ENCODE data around the gene LIN9.
"Not testable (repeated sequence)": the region's sequence is repeated elsewhere in the genome, so short reads cannot be mapped to it uniquely, and the experiment has no call there.

LIN9 gene, protein sequence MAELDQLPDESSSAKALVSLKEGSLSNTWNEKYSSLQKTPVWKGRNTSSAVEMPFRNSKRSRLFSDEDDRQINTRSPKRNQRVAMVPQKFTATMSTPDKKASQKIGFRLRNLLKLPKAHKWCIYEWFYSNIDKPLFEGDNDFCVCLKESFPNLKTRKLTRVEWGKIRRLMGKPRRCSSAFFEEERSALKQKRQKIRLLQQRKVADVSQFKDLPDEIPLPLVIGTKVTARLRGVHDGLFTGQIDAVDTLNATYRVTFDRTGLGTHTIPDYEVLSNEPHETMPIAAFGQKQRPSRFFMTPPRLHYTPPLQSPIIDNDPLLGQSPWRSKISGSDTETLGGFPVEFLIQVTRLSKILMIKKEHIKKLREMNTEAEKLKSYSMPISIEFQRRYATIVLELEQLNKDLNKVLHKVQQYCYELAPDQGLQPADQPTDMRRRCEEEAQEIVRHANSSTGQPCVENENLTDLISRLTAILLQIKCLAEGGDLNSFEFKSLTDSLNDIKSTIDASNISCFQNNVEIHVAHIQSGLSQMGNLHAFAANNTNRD

DNA sequence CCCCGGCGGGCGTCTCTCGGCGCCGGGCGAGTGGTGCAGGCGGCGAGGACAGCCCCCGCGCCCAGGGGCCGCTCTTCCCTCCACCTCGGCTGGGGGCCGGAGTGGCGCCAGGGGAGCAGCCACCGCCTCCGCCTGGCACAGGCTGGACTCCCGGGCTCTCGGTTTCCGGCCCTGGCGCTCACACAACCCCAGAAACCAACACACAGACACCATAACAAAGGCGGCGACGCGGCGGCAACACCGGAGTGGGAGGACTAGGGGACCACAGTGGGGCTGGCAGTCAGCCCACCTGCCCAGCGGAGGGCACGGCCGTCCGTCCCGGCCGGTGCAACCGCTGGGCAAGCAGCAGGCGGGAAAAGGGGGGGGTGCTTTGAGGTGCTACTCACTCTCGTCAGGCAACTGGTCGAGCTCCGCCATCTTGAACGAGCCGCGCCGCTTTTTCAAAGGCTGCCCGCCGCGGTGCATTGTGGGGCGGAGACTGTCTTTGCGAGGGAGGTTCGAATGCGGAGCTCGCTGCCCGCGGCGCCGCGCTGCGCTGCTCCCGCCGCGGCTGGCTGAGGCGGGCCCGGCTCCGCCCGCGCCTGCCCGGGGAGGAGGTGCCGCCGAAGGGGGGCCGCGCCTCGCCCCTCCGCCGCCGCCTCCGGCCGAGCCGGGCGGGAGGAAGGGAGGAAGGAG, at the start of gene LIN9:
TSS of gene LIN9 (minus strand) at position 442 of the 675 bp plus-strand sequence. CDS start at position 417, 25 bp downstream.
- peak; percentile 21 to 88 (median 73) for DNase-seq

DNA sequence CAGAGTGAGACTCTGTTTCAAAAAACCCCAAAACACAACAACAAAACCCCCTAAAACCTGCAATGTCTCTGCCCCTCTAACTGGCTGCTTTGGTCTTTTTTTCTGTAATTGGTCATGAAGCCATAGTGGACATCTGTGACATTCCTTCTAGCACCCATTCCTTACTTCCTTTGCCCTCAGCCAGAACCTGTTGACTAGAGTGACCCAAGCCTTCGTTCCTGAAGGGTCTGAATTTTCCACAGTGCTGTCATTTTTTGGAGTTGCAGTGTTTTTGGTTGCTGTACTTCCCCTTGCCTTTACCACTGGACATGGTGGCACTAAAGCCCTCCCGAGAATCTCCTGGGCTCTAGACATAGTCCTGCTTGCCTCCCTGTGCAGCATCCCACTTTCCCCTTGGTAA, 48.5 kb upstream of the LIN9 start:
- DNase-seq = no peak

DNA sequence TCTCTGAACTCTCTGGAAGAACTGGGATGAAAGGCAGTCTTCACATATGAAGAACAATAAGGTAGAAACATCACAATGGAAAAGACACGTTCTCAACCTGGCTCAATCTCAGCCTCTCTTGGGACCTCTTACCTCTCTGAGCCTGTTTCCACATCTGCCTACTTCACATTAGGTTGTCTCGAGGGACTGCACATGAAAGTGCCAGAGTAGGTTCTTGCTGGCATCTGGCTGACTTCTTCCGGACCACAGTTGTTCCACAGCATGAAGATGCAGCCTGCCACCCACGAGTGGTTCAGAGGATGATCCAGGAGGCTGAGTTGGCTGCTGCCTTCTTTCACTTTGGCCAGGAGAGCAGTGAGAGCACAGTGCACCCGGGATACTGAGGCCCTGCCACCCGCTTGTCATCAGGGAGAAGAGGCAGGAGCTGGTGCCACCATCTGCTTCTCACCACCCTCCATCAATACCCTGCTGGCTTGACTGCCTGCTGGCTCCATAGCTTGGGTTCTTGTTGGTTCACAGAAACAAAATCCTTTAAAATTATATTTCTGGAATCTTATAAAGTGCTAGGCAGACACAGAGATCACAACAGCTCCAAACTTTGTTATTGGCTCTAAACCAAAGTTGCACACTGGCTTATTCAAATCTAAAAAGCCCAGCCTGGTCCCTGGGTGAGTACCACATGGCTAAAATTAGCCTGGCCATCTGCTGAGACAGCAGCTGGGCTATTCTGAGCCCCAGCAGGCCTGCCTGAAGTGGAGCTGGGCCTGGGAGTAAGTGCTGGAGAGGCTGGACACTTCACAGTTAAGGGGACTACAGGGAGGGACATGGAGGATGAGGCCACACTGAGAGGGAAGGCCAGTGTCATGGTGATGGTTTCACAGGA, 46.9 kb upstream of the LIN9 start:
- peak in 7 of 51 donors; percentile 7 to 19 (median 11) for DNase-seq

DNA sequence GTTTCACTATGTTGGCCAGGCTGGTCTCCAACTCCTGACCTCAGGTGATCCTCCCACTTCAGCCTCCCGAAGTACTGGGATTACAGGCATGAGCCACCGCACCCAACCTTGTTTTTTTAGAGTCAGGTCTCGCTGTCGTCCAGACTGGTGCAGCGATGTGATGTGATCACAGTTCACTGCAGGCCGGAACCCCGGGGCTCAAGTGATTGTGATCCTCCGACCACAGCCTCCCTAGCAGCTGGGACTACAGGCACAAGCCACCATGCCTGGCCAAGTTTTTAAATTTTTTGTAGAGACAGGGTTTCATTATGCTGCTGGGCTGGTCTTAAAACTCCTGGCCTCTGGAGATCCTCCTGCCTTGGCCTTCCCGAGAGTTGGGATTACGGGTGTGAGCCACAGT, 46.1 kb upstream of the LIN9 start:
- no peak for DNase-seq

DNA sequence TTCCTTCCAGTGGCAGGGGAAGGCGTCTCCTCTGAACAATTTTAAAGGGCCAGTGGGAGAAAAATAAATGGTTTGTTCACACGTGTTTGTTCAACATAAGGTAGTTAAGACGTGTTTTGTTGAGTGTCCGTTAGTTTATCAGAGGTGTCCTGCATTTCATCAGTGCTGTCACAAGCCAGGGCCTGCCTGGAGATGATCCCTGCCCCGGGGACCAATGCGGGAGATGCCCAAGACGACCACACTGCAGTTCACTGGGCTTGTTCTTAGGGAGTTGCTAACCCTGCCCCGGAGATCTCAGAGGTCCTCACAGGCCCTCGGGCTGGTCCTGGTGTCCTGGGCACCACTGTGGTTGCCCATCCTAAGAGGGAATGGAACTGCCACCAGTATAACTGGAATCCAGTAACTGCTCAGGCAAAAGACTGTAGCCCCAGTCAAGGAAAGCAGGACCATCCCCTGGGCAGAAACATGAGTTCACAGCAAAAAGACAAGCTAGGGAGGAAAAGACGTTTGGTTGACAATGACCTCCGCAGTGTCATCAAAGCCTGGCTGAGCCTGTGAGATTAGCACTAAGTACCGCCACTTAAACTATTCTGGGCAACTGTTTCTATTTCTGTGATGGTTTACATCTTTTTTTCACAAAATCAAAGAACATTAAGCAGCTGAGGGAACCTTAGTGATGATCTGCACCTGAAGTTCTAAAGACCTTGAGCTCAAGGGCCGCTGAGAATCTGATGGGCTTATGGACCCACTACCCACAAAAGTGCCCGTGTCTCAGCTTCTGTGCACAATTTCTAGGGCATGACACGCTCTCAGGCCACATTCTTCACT, 44.9 kb upstream of the LIN9 start:
- no peak for DNase-seq

DNA sequence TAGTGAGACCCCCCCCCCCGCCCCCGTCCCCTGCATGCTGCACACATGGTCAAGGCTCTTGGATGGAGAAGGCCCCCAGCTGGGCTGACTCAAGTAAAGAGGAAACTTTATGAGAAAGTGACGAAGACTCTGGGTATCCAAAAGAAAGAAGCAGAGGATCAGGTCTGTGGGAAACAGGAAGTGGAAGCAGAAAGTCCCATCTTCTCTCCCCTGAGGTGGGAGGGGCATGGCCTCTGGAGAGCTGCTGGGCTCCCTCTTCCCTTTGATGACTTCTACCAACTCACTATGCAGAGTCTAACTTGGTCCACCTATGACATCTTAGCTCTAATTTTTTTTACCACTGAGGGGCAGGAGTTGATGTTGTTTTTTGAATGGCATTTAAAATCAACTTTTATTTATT, 42.7 kb upstream of the LIN9 start:
- no peak for DNase-seq

DNA sequence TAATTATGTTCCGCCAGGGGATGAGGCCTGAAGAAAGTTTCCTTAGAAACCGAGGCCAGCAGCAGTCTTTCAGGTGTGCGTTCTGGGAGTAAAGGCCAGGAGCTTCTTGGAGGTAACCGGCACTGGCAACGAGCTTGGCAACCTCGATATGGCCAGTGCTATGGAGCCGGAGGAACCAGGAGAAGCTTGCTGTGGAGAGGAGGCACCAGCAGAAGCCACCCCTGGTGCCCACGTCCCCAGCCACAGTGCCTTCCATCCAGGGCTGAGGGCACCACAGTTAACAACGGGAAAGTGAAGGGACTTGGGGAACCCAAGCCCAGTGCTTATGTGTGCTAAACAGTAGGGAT, 41.5 kb upstream of the LIN9 start:
- DNase-seq = no peak

DNA sequence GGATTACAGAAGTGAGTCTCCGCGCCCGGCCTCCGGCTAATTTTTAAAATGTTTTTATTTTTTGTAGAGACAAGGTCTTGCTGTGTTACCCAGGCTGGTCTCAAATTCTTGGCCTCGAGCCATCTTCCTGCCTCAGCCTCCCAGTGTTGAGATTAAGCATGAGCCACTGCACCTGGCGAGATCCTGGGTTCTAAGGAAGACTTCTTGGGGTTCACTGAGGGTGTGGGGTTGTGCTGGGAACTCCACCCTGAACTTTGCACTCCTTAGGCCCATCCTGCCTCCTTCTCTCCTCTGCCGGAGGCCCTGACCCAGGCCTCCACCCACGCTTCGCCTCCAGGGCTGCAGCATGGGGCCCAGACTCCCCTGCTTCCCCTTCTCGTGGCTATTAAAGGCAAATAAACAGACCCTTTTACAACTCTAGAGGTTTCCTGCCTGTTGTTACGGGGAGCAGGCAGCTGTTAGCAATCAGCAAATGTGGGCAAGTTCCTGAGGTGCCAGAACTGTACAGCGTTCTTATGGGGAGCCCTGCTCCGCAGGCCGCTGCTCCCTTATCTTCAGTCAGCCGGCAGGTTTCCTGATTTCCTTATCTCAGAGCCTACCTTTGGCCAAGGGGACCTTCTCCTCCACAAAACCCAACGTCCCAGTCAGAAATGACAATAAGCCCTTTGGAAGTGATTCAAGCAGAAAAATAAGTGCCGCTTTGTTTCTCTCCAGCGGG, 41.0 kb upstream of the LIN9 start:
- no peak for DNase-seq

DNA sequence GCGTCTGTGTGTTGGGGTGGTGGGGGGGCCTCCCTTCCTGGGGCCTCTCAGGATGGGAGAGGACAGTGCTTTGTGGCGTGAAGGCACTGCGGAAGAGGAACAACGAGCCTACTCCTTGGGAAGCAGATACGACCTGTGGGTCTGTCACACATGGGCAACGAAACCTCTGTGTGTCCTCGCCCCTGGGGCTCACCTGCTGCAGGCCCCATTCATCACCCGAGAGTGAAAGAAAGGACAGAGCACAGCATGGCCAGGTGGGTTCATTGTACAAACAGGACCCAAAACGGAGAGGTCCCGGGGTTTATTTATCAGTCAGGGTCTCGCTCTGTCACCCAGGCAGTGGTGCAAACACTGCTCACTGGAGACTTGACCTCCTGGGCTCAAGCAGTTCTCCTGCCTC, 40.1 kb upstream of the LIN9 start:
- no peak for DNase-seq

DNA sequence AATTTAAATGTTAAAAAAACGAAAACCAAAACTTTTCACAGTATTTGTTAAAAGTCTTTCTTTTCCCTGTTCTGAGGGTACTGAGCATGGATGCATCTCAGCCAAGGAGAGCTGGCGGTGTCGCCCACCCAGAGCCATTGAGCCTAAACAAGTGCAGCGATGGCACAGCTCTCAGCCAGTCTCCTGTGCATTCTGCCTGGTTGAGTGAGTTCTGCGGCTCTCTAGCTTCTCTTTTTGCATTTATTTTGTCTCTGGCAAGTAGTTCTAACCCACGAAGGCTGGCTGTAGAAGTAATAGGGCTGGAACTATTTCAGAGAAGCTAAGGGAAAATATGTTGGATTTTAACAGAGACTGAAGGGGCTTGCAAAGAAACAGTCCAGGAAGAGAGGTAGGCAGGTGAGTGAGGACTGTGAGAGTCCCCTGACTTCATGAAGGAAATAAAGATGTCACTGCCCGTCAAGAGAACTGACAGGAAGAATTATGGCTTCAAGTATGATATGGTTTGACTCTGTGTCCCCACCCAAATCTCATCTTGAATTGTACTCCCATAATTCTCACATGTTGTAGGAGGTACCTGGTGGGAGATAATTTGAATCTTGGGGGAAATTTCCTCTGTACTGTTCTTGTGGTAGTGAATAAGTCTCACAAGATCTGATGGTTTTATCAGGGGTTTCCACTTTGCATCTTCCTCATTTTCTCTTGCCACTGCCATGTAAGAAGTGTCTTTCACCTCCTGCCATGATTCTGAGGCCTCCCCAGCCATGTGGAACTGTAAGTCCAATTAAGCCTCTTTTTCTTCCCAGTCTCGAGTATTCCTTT, 35.7 kb upstream of the LIN9 start:
- DNase-seq = no peak

DNA sequence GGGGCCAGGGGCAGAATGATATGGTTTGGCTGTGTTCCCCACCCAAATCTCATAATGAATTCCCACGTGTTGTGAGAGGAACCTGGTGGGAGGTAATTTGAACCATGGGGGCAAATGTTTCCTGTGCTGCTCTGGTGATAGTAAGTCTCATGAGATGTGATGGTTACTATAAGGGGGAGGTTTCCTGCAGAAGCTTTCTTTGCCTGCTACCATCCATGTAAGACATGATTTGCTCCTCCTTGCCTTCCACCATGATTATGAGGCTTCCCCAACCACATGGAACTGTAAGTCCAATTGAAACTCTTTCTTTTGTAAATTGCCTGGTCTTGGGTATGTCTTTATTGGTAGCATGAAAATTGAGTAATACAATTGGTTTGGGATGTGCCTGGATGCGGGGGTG, 33.7 kb upstream of the LIN9 start:
- no peak for DNase-seq

DNA sequence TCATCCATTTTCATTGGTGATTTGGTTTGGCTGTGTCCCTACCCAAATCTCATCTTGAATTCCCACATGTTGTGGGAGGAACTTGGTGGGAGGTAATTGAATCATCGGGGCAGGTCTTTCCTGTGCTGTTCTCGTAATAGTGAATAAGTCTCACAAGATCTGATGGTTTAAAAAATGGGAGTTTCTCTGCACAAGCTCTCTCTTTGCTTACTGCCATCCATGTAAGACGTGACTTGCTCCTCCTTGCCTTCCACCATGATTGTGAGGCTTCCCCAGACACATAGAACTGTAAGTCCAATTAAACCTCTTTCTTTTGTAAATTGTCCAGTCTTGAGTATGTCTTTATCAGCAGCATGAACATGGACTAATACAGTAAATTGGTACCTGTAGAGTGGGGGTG, 31.1 kb upstream of the LIN9 start:
- DNase-seq = not testable (repeated sequence)

DNA sequence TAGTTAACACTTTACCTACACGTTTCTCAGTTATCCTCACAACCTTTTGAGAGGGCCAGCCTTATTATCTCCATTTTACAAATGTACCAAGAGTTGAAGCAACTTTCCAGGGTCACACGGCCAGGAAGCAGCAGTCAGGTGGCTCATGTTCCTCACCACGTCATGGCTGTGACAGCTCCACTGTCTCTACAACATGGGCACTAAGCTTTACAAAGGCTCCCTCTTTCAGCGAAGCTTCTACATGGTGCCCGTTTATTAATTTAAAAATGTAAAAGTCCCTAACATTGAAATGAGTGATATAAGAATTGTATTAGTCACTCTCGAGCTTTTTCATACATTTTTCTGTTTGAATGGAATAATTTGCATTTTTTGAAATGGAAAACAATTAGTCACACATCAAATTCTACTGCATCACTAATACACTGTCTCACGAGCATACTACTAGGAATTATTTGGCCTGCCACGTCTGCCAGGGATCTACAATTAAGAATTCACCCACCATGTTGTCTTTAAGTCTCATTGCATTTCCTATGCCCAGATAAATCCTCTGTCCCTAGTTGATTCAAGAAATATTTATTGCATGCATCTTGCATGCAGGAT, 28.4 kb upstream of the LIN9 start:
- DNase-seq = no peak

DNA sequence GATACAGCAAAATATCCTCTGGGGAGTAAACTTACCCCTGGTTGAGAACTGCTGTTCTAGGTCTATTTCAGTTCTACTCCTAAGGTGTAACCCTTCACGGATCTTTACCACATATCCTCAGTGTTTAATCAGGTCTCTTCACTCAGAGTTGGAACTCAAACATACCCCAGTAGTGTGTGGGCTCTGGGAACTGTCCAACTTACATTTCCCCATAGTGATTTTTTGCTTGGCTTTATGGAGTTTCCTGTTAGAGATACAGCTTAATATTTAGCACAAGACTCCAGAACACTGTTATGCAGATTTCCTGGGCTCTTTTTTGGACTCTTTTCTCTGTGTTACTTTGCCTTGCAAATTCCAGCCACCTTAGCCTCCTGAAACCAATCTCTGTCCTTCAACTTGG, 26.7 kb upstream of the LIN9 start:
- DNase-seq = no peak

DNA sequence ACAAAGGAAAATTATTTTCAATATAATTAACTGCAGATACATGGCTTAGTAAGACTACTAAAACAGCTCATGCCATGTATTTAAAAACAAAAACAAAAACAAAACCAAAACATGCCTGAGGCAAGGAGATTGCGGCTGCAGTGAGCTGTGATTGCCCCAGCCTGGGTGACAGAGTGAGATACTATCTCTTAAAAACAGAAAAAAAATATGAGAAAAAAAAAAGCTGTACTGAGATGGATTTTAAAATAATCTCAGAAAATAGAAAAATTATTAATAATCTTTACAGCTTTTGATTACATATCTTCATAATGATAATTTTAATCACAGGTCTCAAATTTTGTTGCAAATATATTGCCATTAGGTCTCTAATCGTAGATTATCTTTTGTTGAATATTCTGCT, 24.0 kb upstream of the LIN9 start:
- no peak for DNase-seq

DNA sequence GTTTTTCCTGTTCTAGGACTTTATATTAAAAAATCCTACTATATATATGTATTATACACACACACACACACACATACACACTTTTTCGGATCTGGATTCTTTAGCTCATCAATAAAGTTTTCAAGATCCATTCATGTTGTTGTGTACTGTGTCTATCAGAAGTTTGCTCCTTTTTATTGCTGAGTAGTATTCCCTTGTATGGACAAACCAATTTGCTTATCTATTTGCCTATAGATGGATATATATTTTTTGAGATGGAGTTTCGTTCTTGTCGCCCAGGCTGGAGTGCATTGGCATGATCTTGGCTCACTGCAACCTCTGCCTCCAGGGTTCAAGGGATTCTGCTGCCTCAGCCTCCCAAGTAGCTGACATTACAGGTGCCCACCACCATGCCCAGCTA, 20.3 kb upstream of the LIN9 start:
- DNase-seq = no peak

DNA sequence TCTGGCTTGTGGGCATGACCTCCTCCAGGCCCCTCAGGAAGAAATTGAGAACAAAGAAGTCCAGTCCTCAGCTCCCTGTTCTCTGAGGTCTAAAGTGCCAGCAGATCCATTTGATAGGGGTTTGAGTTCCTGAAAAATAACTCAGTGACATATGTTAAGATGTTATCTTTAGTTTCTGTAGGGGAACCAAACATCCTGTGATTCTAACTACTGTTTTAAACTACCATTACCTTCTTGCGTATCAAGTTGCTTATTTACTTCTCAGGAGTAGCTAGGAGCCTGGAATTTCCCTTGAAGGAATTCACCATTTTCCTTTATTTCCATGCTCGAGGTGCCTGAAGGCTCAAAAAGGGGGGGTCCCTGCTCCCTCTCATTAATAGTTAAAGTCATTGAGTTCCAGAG, 18.8 kb upstream of the LIN9 start:
- DNase-seq = no peak

DNA sequence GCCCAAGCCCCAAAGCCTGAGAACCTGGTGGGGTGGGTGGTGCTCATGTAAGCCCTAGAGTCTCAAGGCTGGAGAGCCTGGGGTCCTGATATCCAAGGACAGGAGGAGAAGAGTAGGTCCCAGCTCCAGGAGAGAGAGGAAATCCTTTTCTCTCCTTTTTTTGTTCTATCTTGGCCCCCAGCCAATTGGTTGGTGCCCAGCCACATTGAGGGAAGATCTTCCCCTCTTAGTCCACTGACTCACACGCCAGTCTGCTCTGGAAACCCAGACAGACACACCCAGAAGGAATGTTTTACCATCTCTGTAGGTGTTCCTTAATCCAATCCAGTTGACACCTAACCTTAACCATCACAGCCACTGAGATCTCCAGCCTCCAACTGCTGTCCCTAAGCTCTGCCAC, 16.2 kb upstream of the LIN9 start:
- no peak for DNase-seq

DNA sequence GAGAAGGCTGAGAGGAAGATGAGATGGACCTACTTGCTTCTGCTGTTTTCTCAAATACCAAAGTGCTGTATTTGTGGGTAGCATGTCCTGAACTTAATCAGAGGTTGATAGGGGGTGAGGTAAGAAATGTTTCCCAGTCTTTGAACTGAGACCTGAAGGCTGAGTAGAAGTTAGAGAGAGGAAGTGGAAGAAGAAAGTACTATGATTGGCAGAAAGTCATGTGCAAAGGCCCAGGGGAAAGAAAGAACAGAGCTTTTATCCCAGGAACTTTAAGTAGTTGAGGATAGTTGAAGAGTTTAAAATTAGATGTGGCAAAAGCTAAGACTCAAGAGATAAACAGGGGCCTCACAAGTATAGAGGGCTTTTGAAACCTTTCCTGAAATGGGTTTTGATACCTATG, 15.5 kb upstream of the LIN9 start:
- no peak for DNase-seq

Measured in hypothalamus (tissue), 51 donors.